K562 (cell line): Measurements from ENCODE around the gene KLF5. TPM values are rescaled to one million over a fixed set of nuclear protein-coding genes. Genes with fewer than 3 reads are reported as not detected.

Experiments
- BCOR ChIP-seq: fragments of 450-650 bp; IDR thresholded peaks from 2 replicates; pipeline ENCODE4 v1.6.1; 2016
- C11orf30 ChIP-seq: fragments of 450-650 bp; IDR thresholded peaks from 2 replicates; pipeline ENCODE4 v1.6.1; 2016; ENCODE audit warnings: low read depth, mild to moderate bottlenecking
- COPS2 ChIP-seq: fragments of 450-650 bp; conservative IDR thresholded peaks from 2 replicates; pipeline ENCODE4 v1.6.1; 2016; ENCODE audit warnings: mild to moderate bottlenecking, moderate library complexity
- CXXC5 ChIP-seq: fragments of 250-450 bp; sonication (Bioruptor Pico); IDR thresholded peaks from 2 replicates; pipeline ENCODE4 v1.8.0; 2022; ENCODE audit warnings: inconsistent platforms, mild to moderate bottlenecking, moderate library complexity
- GTF2A2 ChIP-seq: IDR thresholded peaks from 2 replicates; pipeline ENCODE4 v1.6.1; 2016; ENCODE audit warnings: mild to moderate bottlenecking, missing genetic modification characterization, missing compliant biosample characterization
- MYBL2 ChIP-seq, 2 experiments: fragments of 450-650 bp in 1 of 2; sonication (generic) in 1 of 2; formaldehyde crosslinking in 1 of 2; IDR thresholded peaks; 2 replicates each; pipeline versions ENCODE4 v1.6.1 to v1.8.1; 2017 to 2022; ENCODE audit warnings: borderline replicate concordance in 1 of 2, inconsistent platforms in 1 of 2, low read depth in 1 of 2, mild to moderate bottlenecking in 1 of 2, missing genetic modification reagents in 1 of 2, moderate library complexity in 1 of 2
- NCOA6 ChIP-seq: fragments of 450-650 bp; IDR thresholded peaks from 2 replicates; pipeline ENCODE4 v1.6.1; 2017; ENCODE audit warnings: mild to moderate bottlenecking
- NR2C2 ChIP-seq, 2 experiments: fragments of 200-800 bp in 1 of 2; sonication (Bioruptor generic) in 1 of 2; sonication (generic) in 1 of 2; formaldehyde crosslinking in 1 of 2; IDR thresholded peaks; 2 replicates each; pipeline versions ENCODE4 v1.6.1 to v1.8.0; 2016 to 2022; ENCODE audit warnings: mild to moderate bottlenecking in 1 of 2, missing compliant biosample characterization in 1 of 2, missing genetic modification characterization in 1 of 2, missing genetic modification reagents in 1 of 2
- OTX1 ChIP-seq: fragments of 450-650 bp; formaldehyde crosslinking; IDR thresholded peaks from 2 replicates; pipeline ENCODE4 v1.4.0; 2022; ENCODE audit warnings: mild to moderate bottlenecking
- POLR2B ChIP-seq: fragments of 450-650 bp; IDR thresholded peaks from 2 replicates; pipeline ENCODE4 v1.6.1; 2018; ENCODE audit warnings: low read depth; ENCODE audit not compliant: partially characterized antibody
- RFX1 ChIP-seq: fragments of 450-650 bp; IDR thresholded peaks from 2 replicates; pipeline ENCODE4 v1.6.1; 2016; ENCODE audit warnings: mild to moderate bottlenecking, moderate library complexity
- SMC3 ChIP-seq: conservative IDR thresholded peaks from 2 replicates; pipeline ENCODE4 v1.6.1; 2011; ENCODE audit warnings: low read depth, low read length, improper control_type of control experiment; ENCODE audit not compliant: insufficient read depth
- SRF ChIP-seq, 2 experiments: fragments of 250-450, 450-650 bp in 1 of 2; sonication (Bioruptor Pico) in 1 of 2; sonication (generic) in 1 of 2; formaldehyde crosslinking; IDR thresholded peaks; 2 replicates each; pipeline versions ENCODE4 v1.5.0 to v1.5.1; 2020 to 2022; ENCODE audit warnings: mild to moderate bottlenecking in 1 of 2, missing genetic modification reagents in 1 of 2
- TEAD1 ChIP-seq, 2 experiments: fragments of 450-650 bp in 1 of 2; sonication (generic) in 1 of 2; formaldehyde crosslinking; IDR thresholded peaks; 2 replicates each; pipeline versions ENCODE4 v1.4.0 to v1.8.0; 2020 to 2022; ENCODE audit warnings: mild to moderate bottlenecking in 2 of 2, missing genetic modification reagents in 1 of 2
- ZNF253 ChIP-seq: fragments of 250-450 bp; sonication (Bioruptor Pico); conservative IDR thresholded peaks from 2 replicates; pipeline ENCODE4 v1.6.1; 2021; ENCODE audit warnings: mild to moderate bottlenecking
- ZNF57 ChIP-seq: fragments of 450-650 bp; formaldehyde crosslinking; IDR thresholded peaks from 2 replicates; pipeline ENCODE4 v1.4.0; 2020; ENCODE audit warnings: mild to moderate bottlenecking, moderate library complexity
- ZSCAN29 ChIP-seq: fragments of 450-650 bp; IDR thresholded peaks from 2 replicates; pipeline ENCODE4 v1.6.1; 2017
- ZSCAN32 ChIP-seq: fragments of 450-650 bp; formaldehyde crosslinking; IDR thresholded peaks from 2 replicates; pipeline ENCODE4 v1.4.0; 2020; ENCODE audit warnings: mild to moderate bottlenecking, moderate library complexity
- polyA plus RNA-seq, 8 experiments: library from polyadenylated mRNA; depleted of rRNA in 4 of 8; stranded (reverse) in 5 of 8; unstranded in 3 of 8; fragments of >200 nt; fragmentation: Nextera tagmentation in 2 of 8; fragmentation: Illumina TruSeq in 1 of 8; extraction: Ambion mirVana in 2 of 8; extraction: Trizol in 1 of 8; gene quantifications; 2 replicates each; pipeline versions ENCODE4 v1.2.1 to v1.2.3, GENCODE V29; 2011 to 2014; ENCODE audit warnings: inconsistent platforms in 1 of 8, missing spikeins in 1 of 8
- total RNA-seq, 7 experiments: library from RNA; depleted of rRNA in 6 of 7; stranded (reverse); fragments of >200 nt in 6 of 7; fragmentation: Illumina TruSeq in 2 of 7; extraction: Trizol in 2 of 7; gene quantifications; 2 replicates each; pipeline versions ENCODE4 v1.2.1 to v1.2.3, GENCODE V29; 2011 to 2021; ENCODE audit warnings: low replicate concordance in 1 of 7
- TF ChIP-seq, protein P1 (sequence below): fragments of 250-450 bp; sonication (Bioruptor Pico); IDR thresholded peaks from 2 replicates; pipeline ENCODE4 v1.5.0; 2020; ENCODE audit warnings: mild to moderate bottlenecking, borderline replicate concordance
- TF ChIP-seq, protein P2 (sequence below), 2 experiments: IDR thresholded peaks in 1 of 2; conservative IDR thresholded peaks in 1 of 2; 2 replicates each; pipeline ENCODE4 v1.6.1; 2016; ENCODE audit warnings: low read depth in 2 of 2, mild to moderate bottlenecking in 1 of 2, missing compliant biosample characterization in 1 of 2, missing genetic modification characterization in 1 of 2, moderate library complexity in 1 of 2
- TF ChIP-seq, protein P3 (sequence below): fragments of 250-450 bp; sonication (Bioruptor Pico); IDR thresholded peaks from 2 replicates; pipeline ENCODE4 v1.8.0; 2021; ENCODE audit warnings: moderate library complexity, mild to moderate bottlenecking, inconsistent platforms
- TF ChIP-seq, protein P4 (sequence below): fragments of 250-450 bp; sonication (Bioruptor Pico); IDR thresholded peaks from 2 replicates; pipeline ENCODE4 v1.8.0; 2022; ENCODE audit warnings: moderate library complexity, mild to moderate bottlenecking, inconsistent platforms

Gene KLF5
- total and polyA plus RNA-seq, 9 of the 15 experiments (the other 6 are each of a cell fraction or from before 2014, with no cell fraction given): 0.17 to 1.0 (median 0.36) TPM

DNA sequence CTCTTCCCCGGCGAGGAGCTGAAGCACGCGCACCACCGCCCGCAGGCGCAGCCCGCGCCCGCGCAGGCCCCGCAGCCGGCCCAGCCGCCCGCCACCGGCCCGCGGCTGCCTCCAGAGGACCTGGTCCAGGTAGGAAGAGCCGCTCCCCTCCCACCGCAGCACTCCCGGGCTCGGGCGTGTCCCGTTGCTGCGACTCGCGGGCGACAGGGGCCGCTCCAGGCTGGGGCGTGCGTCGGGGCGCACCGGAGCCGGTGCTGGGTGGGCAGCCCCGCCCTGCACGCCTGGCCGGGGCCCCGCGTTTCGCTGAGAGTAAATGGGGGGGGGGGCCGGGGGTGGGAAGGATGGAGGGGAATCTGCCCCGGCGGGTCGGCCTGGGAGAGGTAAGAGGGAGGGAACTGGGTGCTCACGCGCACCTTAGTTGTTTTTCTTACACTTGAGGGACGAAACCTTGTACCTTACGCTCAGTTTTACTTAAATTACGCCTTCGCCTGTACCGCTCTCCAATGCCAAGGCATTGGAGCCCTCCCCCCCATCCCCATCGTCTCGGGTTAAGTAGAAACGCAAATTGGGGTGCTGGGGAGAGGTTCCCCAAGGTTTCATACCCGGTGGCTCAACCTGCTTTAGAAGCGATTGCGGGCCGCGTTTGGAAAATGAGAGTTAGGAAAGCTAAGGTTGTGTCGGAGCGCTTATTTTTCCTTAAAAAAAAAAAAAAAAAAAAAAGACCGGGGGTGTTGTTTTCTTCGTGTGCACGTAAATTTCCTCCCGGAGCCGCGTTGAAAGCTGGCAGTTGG lies 850 bp downstream of the KLF5 start (continued):
- TF ChIP-seq, protein P1, sequence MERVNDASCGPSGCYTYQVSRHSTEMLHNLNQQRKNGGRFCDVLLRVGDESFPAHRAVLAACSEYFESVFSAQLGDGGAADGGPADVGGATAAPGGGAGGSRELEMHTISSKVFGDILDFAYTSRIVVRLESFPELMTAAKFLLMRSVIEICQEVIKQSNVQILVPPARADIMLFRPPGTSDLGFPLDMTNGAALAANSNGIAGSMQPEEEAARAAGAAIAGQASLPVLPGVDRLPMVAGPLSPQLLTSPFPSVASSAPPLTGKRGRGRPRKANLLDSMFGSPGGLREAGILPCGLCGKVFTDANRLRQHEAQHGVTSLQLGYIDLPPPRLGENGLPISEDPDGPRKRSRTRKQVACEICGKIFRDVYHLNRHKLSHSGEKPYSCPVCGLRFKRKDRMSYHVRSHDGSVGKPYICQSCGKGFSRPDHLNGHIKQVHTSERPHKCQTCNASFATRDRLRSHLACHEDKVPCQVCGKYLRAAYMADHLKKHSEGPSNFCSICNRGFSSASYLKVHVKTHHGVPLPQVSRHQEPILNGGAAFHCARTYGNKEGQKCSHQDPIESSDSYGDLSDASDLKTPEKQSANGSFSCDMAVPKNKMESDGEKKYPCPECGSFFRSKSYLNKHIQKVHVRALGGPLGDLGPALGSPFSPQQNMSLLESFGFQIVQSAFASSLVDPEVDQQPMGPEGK (CRISPR knock-in tag): no peak
- TF ChIP-seq ZSCAN32 (CRISPR knock-in tag) (no peak), ZNF253 (CRISPR knock-in tag) (no peak), C11orf30 (no peak), COPS2 (no peak), SMC3 (no peak), ZSCAN29 (no peak), NR2C2 (CRISPR knock-in tag; IDR thresholded peaks at IDR 0.05) (no peak), NR2C2 (tag; IDR thresholded peaks at IDR 0.05) (no peak), NCOA6 (no peak), BCOR (no peak), POLR2B (no peak), MYBL2 (IDR thresholded peaks at IDR 0.05; ENCODE audit: low read depth) (no peak), MYBL2 (CRISPR knock-in tag; IDR thresholded peaks at IDR 0.05; ENCODE audit: borderline replicate concordance) (no peak), SRF (CRISPR knock-in tag; IDR thresholded peaks at IDR 0.05) (no peak), OTX1 (no peak), TEAD1 (CRISPR knock-in tag; IDR thresholded peaks at IDR 0.05) (no peak), RFX1 (no peak), ZNF57 (no peak), GTF2A2 (tag) (no peak), CXXC5 (CRISPR knock-in tag) (0 out of 2 replicates have a peak, but pooled peaks have one; percentile 5)
- TF ChIP-seq, protein P2, sequence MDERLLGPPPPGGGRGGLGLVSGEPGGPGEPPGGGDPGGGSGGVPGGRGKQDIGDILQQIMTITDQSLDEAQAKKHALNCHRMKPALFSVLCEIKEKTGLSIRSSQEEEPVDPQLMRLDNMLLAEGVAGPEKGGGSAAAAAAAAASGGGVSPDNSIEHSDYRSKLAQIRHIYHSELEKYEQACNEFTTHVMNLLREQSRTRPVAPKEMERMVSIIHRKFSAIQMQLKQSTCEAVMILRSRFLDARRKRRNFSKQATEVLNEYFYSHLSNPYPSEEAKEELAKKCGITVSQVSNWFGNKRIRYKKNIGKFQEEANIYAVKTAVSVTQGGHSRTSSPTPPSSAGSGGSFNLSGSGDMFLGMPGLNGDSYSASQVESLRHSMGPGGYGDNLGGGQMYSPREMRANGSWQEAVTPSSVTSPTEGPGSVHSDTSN (CRISPR knock-in tag; IDR thresholded peaks at IDR 0.05; ENCODE audit: low read depth): no peak
- TF ChIP-seq, protein P2 (tag; conservative IDR thresholded peaks at IDR 0.05; ENCODE audit: low read depth): no peak
- TF ChIP-seq, protein P3, sequence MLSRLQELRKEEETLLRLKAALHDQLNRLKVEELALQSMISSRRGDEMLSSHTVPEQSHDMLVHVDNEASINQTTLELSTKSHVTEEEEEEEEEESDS (CRISPR knock-in tag): no peak
- TF ChIP-seq, protein P4, sequence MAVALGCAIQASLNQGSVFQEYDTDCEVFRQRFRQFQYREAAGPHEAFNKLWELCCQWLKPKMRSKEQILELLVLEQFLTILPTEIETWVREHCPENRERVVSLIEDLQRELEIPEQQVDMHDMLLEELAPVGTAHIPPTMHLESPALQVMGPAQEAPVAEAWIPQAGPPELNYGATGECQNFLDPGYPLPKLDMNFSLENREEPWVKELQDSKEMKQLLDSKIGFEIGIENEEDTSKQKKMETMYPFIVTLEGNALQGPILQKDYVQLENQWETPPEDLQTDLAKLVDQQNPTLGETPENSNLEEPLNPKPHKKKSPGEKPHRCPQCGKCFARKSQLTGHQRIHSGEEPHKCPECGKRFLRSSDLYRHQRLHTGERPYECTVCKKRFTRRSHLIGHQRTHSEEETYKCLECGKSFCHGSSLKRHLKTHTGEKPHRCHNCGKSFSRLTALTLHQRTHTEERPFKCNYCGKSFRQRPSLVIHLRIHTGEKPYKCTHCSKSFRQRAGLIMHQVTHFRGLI (CRISPR knock-in tag): no peak
